HUDEP-2 (cell line): ENCODE measurements around the gene OR51B2.
A peak's percentile ranks its signal among the peaks of the same experiment; 100 is the strongest.
"Not testable (repeated sequence)": the region's sequence is repeated elsewhere in the genome, so short reads cannot be mapped to it uniquely, and the experiment has no call there.

Source experiments
- DNase-seq, 76 experiments: peaks; one replicate each; lab custom pipeline; 2025; ENCODE audit not compliant: unreplicated experiment in 76 of 76; lab: John Stamatoyannopoulos, UW

OR51B2 gene

DNA sequence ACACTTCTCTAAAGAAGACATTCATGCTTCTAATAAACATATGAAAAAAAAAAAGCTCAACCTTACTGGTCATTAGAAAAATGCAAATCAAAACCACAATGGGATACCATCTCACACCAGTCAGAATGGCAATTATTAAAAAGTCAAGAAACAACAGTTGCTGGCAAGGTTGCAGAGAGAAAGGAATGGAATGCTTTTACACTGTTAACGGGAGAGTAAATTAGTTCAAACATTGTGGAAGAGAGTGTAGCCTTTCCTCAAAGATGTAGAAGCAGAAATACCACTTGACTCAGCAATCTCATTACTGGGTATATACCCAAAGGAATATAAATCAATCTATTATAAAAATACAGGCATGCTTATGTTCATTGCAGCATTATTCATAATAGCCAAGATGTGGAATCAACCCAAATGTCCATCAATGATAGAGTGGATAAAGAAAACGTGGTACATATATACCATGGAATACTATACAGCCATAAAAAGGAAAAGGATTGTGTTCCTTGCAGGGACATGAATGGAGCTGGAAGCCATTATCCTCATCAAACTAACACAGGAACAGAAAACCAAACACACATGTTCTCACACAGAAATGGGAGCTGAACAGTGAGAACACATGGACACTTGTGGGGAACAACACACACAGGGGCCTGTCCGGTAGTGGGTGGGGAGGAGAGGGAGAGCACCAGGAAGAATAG is 10.6 kb downstream of the OR51B2 start:
- DNase-seq, result not testable (repeated sequence)

DNA sequence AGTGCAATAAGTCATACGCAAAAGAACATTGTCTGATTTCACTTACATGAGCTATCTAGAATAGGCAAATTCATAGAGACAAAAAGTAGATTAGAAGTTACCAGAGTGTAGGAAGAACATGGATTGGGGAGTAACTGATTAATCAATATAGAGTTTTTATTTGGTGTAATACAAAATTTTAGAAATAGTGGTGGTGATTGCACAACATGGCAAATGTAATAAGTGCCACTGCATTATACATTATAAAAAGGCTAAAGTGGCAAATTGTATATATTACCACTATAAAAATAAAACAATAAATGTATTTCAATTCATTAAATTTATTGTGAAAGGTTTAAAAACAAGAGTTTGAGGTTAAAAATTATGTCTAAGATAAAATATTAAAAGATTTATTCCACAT is 13.7 kb downstream of the OR51B2 start:
- no peak for DNase-seq

DNA sequence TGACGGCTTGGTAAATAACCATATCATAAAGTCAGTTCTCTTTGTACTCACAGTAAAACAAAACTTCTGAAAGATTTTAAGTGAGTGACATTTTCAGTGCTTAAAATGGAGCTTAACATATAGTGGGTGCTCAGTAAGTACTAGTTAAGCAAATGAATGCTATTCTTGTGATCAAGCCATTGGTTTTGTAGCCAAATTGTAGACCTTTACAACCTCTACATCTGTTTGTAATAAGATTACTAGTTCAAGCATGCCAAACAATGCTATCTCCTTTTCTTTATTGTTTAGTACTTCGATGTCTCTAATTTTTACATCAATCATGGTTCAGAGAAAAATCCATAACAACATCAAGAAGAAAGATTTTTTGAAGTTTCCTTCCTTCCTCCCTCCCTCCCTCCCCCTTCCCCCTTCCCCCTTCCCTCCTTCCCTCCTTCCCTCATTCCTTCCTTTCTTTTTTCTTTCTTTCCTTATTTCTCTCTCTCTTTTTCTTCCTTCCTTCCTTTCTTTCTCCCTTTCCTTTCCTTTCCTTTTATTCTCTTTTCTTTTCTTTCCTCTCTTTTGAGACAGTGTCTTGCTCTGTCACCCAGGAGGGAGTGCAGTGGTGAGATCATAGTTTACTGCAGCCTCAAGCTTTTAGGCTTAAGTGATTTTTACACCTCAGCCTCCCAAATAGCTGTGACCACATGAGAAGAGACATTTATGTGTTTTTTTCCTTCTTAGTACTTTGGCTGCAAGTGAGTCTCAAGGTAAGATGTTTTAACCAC is 16.7 kb downstream of the OR51B2 start:
- DNase-seq, result no peak

DNA sequence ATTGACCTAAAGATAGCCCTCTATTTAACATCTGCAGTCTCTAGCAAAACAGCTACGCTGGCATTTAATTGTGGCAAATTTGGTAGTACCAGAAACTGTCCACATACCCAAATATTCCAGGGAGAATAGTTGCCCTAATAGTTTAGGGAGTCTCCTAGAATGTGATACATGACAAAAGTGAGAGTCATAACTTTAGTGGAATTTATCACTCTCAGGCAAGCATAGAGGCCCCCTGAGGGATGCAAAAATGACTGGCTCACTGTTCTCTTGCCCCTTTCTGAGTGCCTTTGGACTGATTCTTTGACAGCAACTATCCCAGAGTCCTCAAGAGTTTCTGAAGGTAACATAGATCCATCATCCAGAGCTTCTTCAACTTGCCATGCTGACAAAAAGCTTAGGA is 20.1 kb downstream of the OR51B2 start:
- DNase-seq, result no peak

- DNase-seq, result peak in 35 of 76 experiments; percentile 9 to 93 (median 64)
These were observed 20.5 kb downstream of the OR51B2 start for GRCh38 chr11:5303626-5304025.

DNA sequence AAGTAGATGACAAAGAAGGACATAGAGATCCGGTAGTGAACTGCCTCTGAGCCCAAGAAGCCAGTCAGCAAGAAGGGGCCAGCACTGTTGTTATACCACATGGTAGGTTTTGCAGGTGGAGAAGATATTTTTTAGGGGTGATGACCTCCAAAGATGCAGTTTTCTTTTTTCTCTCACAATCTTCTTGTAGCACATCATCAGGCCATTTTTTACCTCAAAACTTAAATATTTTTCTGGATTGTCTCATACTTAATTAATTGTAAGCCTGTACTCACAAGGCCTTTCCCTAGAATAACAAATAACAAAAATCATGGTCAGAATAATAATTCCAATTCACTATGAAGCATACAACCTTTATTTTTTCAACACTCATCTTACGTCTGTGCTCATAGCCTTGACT is 22.3 kb downstream of the OR51B2 start, which contains the start of gene OR51B4:
OR51B4 (minus strand) TSS at position 101 of the 400 bp plus-strand sequence; CDS start at position 101, 0 bp downstream.
- no peak for DNase-seq

- no peak for DNase-seq
These were observed 23.8 kb downstream of the OR51B2 start for GRCh38 chr11:5300251-5300650.

- no peak for DNase-seq
These were observed 25.6 kb downstream of the OR51B2 start for GRCh38 chr11:5298451-5298850.

GRCh38 chr11:5297721-5298323 is 26.3 kb downstream of the OR51B2 start:
- peak in 34 of 76 experiments; percentile 1 to 74 (median 34) for DNase-seq

GRCh38 chr11:5294342-5294995 is 29.6 kb downstream of the OR51B2 start:
- not testable (repeated sequence) for DNase-seq

GRCh38 chr11:5293028-5293427 is 31.1 kb downstream of the OR51B2 start:
- DNase-seq, result no peak

DNA sequence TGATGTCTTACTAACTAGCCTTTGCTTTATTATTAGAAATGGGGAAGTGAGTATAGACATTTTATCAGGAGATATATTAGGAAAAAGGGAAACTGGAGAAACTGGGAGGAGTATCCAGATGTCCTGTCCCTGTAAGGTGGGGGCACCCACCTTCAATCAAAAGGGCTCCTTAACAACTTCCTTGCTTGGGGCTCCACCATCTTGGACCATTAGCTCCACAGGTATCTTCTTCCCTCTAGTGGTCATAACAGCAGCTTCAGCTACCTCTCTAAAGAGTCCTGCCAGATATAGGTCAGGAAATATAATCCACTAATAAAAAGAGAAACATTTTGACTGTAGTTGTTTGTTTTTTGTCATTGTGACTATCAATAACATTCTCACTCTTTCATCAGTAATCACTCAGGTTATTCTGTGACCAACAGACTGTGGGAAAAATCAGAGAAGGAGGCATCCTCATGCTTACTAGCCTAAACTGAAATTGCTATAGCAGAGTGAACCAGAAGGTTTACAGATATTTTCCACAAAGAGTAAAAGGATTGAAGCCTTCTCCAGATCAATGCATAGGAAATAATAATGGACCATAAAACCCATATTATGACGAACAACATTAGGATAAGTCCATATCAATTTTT is 32.8 kb downstream of the OR51B2 start:
- peak in 48 of 76 experiments; percentile 8 to 80 (median 36) for DNase-seq

DNA sequence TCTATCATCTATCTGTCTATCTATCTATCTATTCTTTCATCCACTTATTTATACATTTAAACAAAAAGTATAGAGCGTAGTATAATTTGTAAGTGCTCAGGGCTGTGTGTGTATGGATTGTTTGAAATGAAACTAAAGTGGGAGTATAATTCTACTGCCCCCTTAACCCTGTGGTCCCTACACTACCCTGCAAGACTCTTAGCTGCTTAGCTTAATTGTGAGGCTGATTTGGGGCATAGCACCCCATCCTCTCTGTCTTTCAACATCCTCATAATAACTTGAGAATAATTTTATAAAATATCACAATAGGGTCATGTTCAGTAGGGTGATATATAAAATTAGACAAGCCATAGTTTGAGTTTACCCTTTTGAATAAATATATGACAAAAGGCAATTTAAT is 34.0 kb downstream of the OR51B2 start:
- no peak for DNase-seq

DNA sequence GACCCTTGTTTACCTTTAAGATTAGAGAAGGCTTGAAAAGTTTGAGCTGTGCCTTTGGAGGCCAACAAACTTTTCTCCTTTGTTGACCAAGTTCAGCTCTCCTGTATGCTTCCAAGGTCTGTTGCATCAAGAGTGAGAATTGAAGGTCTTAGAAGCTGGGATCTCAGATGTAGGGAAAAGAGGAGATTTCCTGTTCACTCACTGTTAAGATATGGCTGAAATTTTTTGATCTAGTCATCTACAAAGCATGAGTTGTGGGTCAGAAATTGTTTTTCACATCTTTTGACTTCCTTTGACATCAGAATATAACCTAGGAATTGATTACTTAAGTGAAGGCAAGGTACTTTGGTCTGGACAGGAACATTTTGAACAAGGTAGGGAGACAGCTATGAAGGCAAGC is 34.4 kb downstream of the OR51B2 start:
- DNase-seq, result no peak

DNA sequence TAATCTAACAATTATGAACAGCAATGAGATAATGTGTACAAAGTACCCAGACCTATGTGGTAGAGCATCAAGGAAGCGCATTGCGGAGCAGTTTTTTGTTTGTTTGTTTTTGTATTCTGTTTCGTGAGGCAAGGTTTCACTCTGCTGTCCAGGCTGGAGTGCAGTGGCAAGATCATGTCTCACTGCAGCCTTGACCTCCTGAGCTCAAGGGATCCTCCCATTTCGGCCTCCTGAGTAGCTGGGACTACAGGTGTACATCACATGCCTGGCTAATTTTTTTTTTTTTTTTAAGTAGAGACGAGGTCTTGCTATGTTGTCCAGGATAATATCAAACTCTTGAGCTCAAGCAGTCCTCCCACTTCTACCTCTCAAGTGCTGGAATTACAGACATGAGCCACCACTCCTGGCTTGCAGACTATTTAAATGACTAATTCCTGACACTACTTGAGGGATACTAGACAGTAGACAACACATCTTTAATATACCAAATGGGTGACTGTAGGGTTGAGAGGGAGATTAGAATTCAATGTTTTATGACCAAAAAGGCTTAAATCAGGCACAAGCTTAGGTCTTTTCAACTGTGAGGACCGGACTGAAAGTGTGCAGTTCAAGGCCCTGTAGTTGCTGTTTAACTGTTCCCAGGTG is 35.1 kb downstream of the OR51B2 start:
- peak in 2 of 76 experiments; percentile 34 to 36 for DNase-seq

- peak in 71 of 76 experiments; percentile 37 to 97 (median 89) for DNase-seq
These were observed 35.8 kb downstream of the OR51B2 start for GRCh38 chr11:5288108-5288905.

DNA sequence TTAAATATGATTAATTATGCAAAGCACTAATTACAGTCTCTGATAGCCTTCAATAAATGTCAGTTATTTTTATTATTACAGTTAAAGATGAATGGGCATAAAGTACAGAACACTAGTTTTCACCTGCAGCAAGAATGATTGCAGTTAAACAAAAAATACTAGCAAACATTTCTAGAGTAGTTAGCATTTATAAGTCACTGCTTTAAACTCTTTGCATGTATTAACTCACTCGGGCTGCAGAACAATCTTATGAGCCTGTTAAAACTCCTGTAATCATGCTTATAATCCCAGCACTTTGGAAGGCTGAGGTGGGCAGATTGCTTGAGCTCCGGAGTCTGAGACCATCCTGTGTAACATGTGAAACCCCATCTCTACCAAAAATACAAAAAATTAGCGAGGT is 37.2 kb downstream of the OR51B2 start:
- DNase-seq, result no peak

GRCh38 chr11:5286351-5286750 is 37.7 kb downstream of the OR51B2 start:
- DNase-seq, result no peak

DNA sequence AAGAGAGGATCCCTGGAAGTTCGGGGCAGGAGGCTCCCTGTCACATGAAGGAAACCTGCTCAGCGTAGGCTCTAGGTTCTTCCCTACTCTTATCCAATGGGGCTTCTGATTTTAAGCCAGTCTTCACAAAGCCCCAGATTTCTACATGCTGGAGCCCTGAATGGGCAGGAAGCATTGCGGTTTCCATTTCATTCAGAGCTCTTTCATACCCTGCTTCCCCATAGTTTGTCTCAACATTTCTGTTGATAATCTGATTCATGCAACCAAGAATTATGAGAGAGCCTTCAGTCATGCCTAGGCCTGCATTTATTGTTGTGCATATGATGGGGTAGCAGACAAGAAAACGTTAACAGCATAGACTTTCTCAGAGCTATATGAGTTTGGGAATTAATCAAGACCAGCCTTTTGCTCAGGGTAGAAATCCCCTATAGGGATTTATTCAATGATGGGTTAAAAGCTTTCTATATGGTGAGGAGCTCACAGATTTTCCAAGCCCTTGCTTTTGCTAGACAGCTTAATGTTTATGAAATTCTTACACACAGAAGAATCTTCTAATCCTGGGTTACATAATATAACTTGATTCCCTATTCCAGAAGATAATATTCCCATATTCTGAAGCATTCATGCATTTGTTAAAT is 38.3 kb downstream of the OR51B2 start:
- peak in 1 of 76 experiments; percentile 31 for DNase-seq
